Cerebellar nuclear complex (tissue), 1 donor: Measurements from ENCODE around the gene H2BW2.
"Not testable (repeated sequence)": the region's sequence is repeated elsewhere in the genome, so short reads cannot be mapped to it uniquely, and the experiment has no call there.

Experiments
- DNase-seq, 2 experiments: peaks; one replicate each; lab custom pipeline; 2025; lab: John Stamatoyannopoulos, UW

H2BW2 gene

GRCh38 chrX:104039689-104040505, at the start of gene H2BW2:
TSS of gene H2BW2 (plus strand) at chrX:104039956. CDS start at chrX:104039995, 39 bp downstream.
- no peak for DNase-seq

DNA sequence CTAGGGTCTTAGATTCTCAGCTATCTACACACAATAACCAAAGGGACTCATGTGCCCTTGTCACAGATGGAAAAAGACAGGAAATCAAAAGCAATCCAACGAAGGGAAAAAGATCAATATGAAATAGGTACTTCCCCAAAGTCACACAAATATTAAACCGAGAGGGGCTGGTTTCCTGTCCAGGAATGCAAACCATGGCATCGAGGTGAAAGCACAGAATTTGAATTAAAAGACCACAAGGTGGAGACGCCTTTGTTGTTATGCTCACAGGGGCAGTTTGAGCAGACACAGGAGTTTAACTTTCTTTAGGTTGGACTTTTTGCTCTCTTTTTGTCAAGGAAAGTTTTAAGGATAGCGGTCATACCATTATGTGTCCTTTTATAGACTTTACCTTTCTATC, 40.5 kb upstream of the H2BW2 start:
- DNase-seq = no peak

- DNase-seq = no peak
Measured at GRCh38 chrX:104008831-104009230, 30.9 kb upstream of the H2BW2 start.

DNA sequence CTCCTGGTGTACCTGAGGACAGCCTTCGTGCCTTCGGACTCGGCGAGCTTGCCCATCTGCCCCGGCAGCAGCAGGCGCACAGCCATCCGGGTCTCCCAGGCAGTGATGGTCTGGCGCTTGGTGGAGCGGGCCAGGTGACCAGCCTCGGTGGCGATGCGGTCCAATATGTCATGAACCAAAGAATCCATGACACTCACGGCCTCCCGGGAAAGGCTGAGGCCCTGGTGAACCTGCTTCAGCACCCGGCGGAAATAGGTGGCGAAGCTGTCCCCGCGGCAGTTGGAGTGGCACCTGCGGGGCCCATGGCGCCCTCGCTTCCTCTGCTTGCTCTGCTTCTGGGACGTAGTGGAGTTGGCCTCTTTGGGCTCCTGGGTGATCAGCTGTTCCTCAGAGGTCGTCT, 26.6 kb upstream of the H2BW2 start:
- no peak for DNase-seq

DNA sequence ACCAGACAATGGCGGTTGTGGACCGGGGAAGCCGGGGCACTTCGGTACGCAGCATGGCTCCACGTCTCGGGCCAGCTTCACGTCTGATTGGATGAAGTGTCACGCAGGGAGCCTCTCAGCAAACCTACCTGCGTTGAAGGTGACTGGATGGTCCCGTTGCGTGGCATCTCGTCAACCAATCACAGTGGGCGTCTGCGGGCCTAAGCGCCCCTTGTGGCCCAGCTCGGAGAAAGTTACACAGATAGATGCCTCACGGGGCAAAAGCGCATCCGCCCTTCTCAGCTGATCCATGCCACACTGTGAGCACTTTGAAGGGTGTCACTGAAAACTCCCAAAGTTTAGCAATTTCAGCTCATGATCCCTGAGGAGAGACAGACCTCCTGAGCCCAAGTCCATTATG, 26.1 kb upstream of the H2BW2 start, which contains the start of gene H2BW1:
H2BW1 (minus strand) TSS at position 103 of the 400 bp plus-strand sequence. CDS start 132 bp downstream, outside the sequence.
- no peak for DNase-seq

- DNase-seq = not testable (repeated sequence)
Measured at GRCh38 chrX:104015576-104015975, 24.2 kb upstream of the H2BW2 start.

DNA sequence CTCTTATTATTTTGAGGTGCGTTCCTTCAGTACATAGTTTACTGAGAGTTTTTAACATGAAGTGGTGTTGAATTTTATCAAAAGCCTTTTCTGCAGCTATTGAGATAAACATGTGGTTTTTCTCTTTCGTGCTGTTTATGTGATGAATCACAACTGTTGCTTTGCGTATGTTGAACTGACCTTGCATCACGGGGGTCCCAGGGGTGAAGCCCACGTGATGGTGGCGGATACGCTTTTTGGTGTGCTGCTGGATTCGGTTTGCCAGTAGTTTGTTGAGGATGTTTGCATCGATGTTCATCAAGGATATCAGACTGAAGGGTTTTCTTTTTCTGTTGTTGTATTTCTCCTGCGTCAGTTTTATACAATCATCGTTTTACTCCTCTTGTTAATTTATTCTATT, 21.6 kb upstream of the H2BW2 start:
- DNase-seq = no peak

DNA sequence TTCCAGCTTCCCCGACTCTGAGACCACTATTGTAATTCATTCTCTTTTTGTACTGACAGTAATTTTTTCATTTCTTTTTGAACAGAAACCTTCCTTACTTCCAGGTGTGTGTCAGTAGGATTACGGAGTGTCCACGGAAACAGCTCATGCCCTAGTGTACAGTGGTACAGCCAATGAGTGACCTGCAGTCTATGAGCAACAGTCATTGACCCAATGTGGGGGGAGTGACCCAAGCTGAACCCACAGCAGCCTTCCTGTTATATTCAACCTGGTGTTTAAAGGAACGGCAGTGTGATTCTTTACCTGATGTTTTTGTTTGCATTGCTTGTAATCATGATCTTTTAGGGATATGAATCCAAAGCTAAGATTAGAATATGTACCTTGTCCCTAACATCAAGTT, 1.2 kb downstream of the H2BW2 start:
- DNase-seq = no peak

DNA sequence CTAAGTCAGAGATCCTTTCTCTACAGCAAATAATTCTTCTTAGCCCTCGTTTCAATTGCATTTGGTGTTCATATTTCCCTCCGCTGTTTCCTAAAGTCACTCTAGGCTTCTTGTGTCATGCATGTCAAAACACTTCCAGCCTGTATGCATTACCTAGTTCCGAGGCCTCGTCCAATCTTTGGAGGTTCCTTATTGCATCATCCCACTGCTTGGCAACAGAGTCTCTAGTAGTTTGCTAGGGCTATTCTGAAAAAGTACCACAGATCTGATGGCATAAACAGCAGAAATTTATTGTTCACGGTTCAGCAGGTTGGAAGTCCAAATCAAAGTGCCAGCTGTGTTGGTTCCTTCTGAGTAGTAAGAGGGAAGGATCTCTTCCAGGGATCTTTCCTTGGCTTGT, 5.9 kb downstream of the H2BW2 start:
- no peak for DNase-seq

GRCh38 chrX:104047171-104047570, 7.4 kb downstream of the H2BW2 start:
- no peak for DNase-seq

GRCh38 chrX:104054956-104055355, 15.2 kb downstream of the H2BW2 start:
- not testable (repeated sequence) for DNase-seq

DNA sequence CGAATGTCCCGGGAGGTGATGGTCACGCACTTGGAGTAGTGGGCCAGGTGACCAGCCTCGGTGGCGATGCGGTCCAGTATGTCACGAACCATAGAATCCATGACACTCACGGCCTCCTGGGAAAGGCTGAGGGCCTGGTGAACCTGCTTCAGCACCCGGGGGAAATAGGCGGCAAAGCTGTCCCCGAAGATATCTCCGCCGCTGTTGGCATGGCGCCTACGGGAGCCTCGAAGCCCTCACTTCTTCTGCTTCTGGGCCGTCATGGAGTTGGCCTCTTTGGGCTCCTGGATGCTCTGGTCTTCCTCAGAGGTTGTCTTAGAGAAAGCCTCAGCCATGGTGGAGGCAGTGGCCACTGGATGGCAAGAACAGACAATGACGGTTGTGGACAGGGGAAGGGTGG, 22.9 kb downstream of the H2BW2 start:
- not testable (repeated sequence) for DNase-seq

- DNase-seq = not testable (repeated sequence)
Measured at GRCh38 chrX:104075778-104076445, 36.2 kb downstream of the H2BW2 start, which contains the start of gene TMSB15C. TSS of gene TMSB15C (minus strand) at chrX:104076236.

- DNase-seq = not testable (repeated sequence)
Measured at GRCh38 chrX:104077854-104078253, 38.1 kb downstream of the H2BW2 start.

DNA sequence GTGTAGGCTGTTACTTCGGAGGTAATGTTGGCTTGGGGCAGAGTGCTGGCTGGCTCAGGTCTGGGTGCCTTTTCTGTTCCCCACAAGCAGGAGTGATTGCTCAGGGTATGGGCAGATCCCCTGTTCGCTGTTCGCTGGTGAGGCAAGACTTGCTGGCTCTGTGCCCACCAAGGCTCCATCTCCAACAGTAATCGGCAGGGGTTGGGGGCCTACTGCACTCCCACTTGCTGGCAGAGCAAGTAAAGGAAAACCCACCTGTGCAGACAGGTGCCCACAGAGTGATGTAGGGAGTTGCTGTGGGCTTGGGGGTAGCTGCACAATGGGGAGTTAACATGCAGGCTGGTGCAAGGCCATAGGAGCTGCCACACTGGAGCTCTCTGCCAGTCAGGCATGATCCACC, 44.3 kb downstream of the H2BW2 start:
- DNase-seq = no peak

GRCh38 chrX:104084534-104085277, 45.0 kb downstream of the H2BW2 start:
- no peak for DNase-seq

DNA sequence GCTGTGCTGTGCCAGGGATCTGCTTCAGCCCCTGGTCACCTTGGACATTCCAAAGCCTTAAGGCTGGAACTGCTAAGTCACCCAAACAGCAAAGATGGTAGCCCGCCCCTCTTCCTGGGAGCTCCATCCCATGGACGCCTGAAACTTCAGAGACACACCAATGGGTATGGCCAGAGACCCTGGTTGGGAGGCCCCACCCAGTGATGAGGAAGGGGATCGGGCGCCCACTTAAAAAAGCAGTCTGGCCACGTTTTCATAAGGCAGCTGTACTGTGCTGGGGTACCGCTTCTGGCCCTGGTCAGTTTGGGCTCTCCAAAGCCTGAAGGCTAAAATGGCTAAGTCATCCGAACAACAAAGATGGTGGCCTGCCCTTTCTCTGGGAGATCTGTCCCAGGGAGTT, 45.7 kb downstream of the H2BW2 start:
- no peak for DNase-seq

DNA sequence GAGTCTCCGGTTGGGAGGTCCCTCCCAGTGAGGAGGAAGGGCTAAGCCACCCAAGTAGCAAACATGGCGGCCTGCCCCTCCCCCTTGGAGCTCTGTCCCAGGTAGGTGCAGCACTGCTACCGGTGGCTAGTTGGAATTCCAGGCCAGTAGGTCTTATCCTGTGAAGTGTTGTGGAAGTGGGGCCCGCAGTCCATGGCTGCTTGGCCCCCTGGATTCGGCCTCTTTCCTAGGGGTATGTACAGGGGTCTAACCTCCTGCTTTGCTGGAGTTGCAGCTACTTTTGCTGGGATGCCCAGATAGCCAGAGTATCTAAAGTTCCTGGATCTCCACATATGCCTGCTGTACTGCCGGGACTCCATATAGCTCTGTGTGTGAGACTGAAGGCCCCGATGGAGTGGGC, 46.2 kb downstream of the H2BW2 start:
- DNase-seq = no peak
